Fibroblast of the aortic adventitia (primary cell): Measurements from ENCODE around the gene SH2D1A. TPM values are rescaled to one million over a fixed set of nuclear protein-coding genes. Genes with fewer than 3 reads are reported as not detected.
"Not testable (repeated sequence)": the region's sequence is repeated elsewhere in the genome, so short reads cannot be mapped to it uniquely, and the experiment has no call there.

Experiments used
- DNase-seq: peaks from one replicate; pipeline ENCODE4 v3.0.0-alpha.2; 2010; ENCODE audit warnings: low read depth
- H3K4me3 ChIP-seq: 2 replicates; pipeline ENCODE4 v1.5.1; 2011; ENCODE audit warnings: low read depth, mild to moderate bottlenecking, control low read depth, low read length, moderate library complexity
- total RNA-seq: library from RNA; depleted of rRNA; stranded (reverse); fragments of >200 nt; gene quantifications from 2 replicates; pipeline ENCODE4 v1.2.3, GENCODE V29; 2012; ENCODE audit warnings: low replicate concordance
- TF ChIP-seq, protein P1 (sequence below): IDR thresholded peaks from 2 replicates; pipeline ENCODE4 v1.5.1; 2011; ENCODE audit warnings: mild to moderate bottlenecking, low read length, control low read depth, inconsistent platforms; ENCODE audit not compliant: insufficient read depth

SH2D1A gene
- total RNA-seq: not detected in 2 replicates

DNA sequence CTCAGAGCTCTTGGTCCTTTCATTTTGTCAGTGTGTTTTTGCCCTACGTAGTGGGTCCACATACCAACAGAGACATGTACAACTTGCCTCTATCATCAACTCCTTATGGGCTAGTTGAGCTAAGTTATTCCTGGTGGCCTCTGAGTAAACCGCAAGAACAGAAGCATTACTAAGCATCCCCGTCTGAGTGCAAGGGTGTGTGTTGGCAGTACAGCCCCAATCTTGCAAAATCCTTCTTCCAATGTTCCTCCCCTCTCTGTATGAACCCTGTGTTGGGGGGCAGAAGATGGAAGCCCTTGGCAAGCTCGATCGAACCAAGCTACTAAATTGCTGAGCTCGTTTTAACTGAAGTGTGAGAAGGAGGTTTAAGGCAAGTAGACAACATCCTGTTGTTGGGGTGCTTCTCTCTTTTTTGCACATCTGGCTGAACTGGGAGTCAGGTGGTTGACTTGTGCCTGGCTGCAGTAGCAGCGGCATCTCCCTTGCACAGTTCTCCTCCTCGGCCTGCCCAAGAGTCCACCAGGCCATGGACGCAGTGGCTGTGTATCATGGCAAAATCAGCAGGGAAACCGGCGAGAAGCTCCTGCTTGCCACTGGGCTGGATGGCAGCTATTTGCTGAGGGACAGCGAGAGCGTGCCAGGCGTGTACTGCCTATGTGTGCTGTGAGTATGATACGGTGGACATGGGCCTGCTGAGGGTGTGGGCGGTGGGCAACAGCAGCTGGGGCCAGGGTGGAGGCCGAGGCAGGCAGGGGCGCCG, at the start of gene SH2D1A:
TSS of gene SH2D1A (plus strand) at position 447 of the 760 bp plus-strand sequence. CDS start at position 527, 80 bp downstream.
- DNase-seq: no peak
- TF ChIP-seq, protein P1, sequence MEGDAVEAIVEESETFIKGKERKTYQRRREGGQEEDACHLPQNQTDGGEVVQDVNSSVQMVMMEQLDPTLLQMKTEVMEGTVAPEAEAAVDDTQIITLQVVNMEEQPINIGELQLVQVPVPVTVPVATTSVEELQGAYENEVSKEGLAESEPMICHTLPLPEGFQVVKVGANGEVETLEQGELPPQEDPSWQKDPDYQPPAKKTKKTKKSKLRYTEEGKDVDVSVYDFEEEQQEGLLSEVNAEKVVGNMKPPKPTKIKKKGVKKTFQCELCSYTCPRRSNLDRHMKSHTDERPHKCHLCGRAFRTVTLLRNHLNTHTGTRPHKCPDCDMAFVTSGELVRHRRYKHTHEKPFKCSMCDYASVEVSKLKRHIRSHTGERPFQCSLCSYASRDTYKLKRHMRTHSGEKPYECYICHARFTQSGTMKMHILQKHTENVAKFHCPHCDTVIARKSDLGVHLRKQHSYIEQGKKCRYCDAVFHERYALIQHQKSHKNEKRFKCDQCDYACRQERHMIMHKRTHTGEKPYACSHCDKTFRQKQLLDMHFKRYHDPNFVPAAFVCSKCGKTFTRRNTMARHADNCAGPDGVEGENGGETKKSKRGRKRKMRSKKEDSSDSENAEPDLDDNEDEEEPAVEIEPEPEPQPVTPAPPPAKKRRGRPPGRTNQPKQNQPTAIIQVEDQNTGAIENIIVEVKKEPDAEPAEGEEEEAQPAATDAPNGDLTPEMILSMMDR: no peak
- no peak within 1 kb of the TSS for H3K4me3 ChIP-seq

DNA sequence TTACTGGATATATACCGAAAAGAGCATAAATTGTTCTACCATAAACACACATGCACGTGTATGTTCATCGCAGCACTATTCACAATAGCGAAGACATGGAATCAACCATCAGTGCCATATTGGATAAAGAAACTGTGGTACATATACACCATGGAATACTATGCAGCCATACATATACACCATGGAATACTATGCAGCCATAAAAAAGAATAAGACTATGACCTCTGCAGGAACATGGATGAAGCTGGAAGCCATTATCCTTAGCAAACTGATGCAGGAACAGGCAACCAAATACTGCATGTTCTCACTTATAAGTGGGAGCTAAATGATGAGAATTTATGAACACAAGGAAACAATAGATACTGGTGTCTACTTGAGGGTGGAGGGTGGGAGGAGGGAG, 47.0 kb upstream of the SH2D1A start:
- not testable (repeated sequence) for DNase-seq, H3K4me3 ChIP-seq

DNA sequence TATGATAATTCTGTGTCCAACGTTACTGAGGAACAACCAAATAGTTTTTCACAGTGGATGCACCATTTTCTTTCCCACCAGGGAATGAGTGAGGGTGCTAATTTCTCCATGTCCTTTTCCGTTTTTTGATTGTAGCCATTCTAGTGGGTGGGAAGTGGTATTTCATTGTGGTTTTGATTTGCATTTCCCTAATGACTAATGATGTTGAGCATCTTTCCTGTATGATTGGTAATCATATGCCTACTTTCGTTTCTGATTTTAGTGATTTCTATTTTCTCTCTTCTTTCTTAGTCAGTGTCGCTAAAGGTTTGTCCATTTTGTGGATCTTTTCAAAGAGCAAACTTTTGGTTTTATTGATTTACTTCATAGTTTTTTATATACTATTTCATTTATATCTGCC, 46.0 kb upstream of the SH2D1A start:
- H3K4me3 ChIP-seq: no peak overlapping the region
- TF ChIP-seq, protein P1: no peak
- no peak for DNase-seq

DNA sequence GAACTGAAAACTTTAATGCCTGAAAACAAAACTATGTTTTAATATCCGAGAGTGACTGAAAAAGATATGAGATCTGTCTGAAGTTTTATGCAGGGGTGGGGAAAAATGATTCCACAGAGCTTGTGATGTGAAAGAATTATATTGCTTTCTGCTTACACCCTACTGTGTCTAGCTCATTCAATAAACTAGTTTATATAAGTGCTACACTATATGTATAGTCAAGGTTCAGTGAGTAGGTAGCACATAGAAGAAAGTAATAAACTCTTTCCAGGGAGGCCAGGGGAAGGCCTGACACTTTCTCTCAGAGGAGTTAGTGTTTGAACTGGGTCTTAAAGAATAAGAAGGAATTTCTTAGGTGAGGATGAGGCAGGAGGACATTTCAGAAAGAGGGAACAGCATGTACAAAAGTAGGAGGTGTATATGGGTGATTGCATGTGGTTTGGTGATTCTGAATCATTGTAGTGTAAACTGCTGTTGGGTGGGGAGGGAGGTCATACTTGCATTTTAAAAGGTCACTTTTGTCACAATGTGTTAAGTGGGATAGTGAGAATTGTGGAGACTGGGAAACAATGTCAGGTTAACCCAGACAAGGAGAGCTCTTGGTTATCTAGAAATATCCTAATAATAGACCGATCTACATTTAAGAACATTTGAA, 39.0 kb upstream of the SH2D1A start:
- TF ChIP-seq, protein P1: no peak
- no peak overlapping the region for H3K4me3 ChIP-seq
- no peak for DNase-seq

DNA sequence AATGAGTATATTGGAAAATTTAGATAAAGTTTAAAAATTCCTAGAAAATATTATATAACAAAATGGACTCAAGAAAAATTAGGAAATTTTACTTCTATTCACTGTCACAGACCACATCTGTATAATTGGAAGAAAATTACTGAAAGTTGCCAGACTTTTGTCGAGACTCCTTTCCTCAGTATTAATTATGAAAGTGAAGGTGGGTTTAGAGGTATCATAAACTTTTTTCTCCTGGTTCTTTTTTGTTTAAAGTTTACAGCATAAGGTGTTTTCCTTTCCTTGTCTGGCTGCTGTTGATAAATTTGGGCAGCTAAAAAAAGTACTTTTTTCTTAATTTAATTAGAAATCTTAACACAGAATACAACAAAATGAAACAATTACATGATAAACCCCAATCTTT, 20.6 kb upstream of the SH2D1A start:
- DNase-seq: no peak
- TF ChIP-seq, protein P1: no peak
- no peak overlapping the region for H3K4me3 ChIP-seq

DNA sequence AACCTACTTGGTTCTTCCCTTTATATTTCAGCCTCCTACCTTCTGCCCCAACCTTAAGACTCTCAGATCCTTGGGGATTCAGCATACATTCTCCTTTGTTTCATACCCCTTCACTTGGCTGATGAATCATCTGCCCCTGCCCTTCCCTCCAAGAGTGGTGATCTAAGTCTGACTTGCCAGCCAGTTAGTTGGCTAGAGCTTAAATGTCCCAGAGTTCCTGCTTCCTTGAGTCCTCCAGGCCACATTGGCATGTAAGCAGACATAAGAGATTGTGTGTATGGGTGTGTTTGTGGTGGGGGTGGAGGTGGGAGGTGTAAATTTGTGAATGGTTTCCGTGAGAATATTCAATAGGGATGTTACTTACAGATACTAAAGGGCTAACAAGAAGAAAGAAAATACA, 17.6 kb upstream of the SH2D1A start:
- no peak for DNase-seq
- no peak overlapping the region for H3K4me3 ChIP-seq
- TF ChIP-seq, protein P1: no peak
